GM12892 (cell line): Measurements from ENCODE around the gene RPL32.

Experiments used
- POLR2AphosphoS5 ChIP-seq: IDR thresholded peaks from 2 replicates; pipeline ENCODE4 v1.6.1; 2011; ENCODE audit warnings: low read depth, low read length, control low read depth
- TAF1 ChIP-seq: IDR thresholded peaks from 2 replicates; pipeline ENCODE4 v1.6.1; 2011; ENCODE audit warnings: low read depth, mild to moderate bottlenecking, control low read depth, low read length, borderline replicate concordance

- TF ChIP-seq POLR2AphosphoS5: no peak
- no peak for TF ChIP-seq TAF1
These were observed 29.6 kb upstream of the RPL32 start for GRCh38 chr3:12870942-12871341.
